Camera-type eye (tissue), 1 donor: ENCODE data around the gene PLEKHA4. TPM values are rescaled to one million over a fixed set of nuclear protein-coding genes. Genes with fewer than 3 reads are reported as not detected.

Source experiments
- total RNA-seq: library from RNA; depleted of rRNA; stranded (reverse); fragments of >200 nt; gene quantifications from one replicate; pipeline ENCODE4 v1.2.3, GENCODE V29; 2014

The PLEKHA4 gene, protein sequence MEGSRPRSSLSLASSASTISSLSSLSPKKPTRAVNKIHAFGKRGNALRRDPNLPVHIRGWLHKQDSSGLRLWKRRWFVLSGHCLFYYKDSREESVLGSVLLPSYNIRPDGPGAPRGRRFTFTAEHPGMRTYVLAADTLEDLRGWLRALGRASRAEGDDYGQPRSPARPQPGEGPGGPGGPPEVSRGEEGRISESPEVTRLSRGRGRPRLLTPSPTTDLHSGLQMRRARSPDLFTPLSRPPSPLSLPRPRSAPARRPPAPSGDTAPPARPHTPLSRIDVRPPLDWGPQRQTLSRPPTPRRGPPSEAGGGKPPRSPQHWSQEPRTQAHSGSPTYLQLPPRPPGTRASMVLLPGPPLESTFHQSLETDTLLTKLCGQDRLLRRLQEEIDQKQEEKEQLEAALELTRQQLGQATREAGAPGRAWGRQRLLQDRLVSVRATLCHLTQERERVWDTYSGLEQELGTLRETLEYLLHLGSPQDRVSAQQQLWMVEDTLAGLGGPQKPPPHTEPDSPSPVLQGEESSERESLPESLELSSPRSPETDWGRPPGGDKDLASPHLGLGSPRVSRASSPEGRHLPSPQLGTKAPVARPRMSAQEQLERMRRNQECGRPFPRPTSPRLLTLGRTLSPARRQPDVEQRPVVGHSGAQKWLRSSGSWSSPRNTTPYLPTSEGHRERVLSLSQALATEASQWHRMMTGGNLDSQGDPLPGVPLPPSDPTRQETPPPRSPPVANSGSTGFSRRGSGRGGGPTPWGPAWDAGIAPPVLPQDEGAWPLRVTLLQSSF
- total RNA-seq: 10.8 TPM

DNA sequence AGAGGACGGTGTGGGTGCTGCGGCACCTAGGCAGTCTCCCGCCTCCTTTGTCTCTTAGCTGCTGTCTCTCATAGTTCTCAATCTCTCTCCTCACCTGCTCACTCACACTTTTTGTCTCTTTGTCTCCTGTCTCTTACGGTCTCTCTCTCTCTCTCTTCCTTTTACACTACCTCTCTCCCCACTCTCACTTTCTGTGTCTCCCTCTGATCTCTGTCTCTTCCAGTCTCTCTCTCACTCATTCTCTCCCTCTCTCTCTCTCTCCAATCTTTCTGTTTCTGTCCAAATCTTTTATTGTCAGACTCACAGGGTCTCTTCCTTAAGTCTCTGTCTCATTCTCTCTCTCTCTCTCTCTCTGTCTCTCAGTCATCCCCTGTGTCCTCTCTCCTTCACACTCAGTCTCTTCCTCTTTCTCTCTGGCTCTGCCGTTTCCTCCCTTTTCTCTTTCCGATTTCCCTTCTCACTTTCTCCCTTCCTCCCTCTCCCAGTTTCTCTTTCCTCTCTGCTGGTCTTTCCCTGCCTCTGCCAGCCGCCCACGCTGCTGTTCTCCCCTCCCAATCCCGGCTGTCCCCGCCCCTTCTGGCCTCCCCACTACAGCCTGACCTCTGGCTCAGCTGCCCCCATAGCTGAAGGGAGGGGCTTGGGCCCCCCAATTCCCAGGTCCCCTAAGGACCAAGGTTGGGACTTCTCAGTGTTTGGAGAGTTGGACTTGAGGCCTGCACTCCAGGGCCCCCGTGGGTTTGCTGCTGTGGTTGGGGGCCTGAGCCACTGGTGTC lies at the start of gene PLEKHA4:
TSS of gene PLEKHA4 (minus strand) at position 504 of the 773 bp plus-strand sequence. CDS start 997 bp downstream, outside the sequence.

DNA sequence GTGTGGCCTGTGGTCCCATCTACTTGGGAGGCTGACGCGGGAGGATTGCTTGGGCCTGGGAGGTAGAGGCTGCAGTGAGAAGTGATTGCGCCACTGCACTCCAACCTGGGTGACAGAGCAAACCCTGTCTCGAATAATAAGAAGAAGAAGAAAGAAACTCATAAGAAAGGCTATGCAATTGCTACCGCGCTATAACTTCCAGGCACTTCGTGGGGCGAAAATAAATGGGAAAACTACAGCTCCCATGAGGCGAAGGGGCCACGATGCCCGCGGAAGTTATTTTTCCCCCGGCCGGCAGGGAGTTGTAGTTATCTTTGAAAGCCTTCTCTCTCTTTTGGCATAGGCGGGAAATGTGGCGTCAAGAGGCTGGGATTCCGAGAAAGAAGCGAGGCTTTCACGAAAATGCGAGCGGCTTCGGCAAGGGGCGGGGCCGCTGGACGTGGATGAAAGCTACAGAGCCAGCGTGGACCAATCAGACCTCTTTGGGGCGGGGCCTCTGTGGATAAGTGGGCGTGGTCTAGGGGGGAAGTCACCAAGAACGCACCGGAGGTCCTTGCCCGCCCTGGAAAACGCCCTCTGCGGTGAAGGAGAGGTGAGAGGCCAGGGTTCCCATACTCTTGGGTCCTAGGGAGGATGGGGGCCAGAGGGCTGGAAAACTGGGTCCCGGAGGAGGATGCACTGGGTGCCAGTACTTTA lies 31.5 kb upstream of the PLEKHA4 start, which contains the start of gene NUCB1:
TSS of gene NUCB1 (plus strand) at position 532 of the 696 bp plus-strand sequence. CDS start 485 bp downstream, outside the sequence.

DNA sequence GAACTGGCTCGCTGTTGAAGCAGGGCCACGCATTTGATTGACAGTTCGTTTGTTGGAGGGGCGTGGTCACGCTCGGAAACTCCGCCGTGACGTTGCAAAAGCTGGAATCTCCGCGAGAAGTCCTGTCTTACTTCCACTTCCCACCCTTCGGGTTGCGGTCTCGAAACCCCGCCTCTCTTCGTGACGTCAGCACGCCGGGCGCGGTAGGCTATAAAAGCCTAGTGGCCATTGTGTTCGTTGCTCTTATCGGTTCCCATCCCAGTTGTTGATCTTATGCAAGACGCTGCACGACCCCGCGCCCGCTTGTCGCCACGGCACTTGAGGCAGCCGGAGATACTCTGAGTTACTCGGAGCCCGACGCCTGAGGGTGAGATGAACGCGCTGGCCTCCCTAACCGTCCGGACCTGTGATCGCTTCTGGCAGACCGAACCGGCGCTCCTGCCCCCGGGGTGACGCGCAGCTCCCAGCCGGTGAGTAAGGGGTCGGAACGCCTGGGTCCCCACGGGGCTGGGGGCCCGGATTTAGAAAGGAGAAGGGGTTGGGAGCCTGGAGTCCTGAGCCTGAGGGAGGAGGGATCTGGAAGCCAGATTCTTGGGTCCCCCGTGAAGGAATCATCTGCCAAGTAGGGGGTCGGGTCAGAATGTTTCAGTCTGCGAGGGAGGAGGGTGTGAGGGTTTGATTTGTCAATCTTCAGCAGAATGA lies 3.9 kb upstream of the PLEKHA4 start, which contains the start of gene PPP1R15A:
TSS of gene PPP1R15A (plus strand) at position 240 of the 702 bp plus-strand sequence. CDS start 813 bp downstream, outside the sequence.

DNA sequence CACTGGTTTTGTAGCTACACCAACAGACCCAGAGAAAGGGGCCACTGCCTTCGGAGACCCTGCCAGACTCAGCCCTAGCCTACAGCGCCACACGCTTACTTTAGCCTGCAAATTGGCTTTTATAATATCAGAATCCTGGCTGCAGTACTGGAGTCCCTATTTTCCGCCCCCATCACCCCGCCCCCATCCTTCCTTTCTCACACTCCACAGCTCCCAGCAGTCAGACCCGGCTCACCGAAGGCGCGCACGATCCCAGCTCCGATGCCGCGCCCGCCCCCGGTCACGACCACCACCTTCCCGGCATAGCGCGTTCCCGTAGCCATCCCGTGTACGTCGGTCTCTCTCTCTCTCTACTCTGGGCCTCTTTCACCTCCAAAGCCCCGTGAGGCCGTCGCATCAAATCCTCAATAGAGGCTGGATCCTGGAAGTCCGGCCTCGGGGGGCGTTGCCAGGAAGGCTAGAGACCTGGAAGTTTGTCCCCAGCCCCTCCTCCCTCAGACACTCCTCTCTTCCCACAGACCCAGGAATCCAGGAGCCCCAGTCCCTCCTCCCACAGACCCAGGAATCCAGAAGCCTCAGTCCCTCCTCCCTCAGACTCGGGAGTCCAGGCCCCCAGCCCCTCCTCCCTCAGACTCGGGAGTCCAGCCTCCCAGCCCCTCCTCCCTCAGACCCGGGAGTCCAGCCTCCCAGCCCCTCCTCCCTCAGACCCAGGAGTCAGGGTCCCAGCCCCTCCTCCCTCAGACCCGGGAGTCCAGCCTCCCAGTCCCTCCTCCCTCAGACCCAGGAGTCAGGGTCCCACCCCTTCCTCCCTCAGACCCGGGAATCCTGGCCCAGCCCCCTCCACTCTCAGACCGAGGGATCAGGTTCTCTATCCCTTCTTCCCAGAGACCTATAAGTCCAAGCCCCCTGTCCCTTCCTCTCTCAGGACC lies 32.1 kb downstream of the PLEKHA4 start, which contains the start of gene HSD17B14:
TSS of gene HSD17B14 (minus strand) at position 403 of the 929 bp plus-strand sequence. CDS start at position 323, 80 bp downstream.

Other genes starting within 250 kb of the PLEKHA4 start
- 1,106 TPM for gene RPL18, start 249.4 kb downstream of the PLEKHA4 start, total RNA-seq
- 12.5 TPM for gene SPHK2, start 249.1 kb downstream of the PLEKHA4 start, total RNA-seq
- gene DBP, start 231.2 kb downstream of the PLEKHA4 start, total RNA-seq: 26.7 TPM
- 6.4 TPM for gene CA11, start 222.4 kb downstream of the PLEKHA4 start, total RNA-seq
- 1.6 TPM for gene NTN5, start 195.6 kb downstream of the PLEKHA4 start, total RNA-seq
- gene FUT2, start 172.6 kb downstream of the PLEKHA4 start, total RNA-seq: 0.44 TPM
- gene MAMSTR, start 148.9 kb downstream of the PLEKHA4 start, total RNA-seq: 4.2 TPM
- 11.4 TPM for gene RASIP1, start 128.0 kb downstream of the PLEKHA4 start, total RNA-seq
- gene IZUMO1, start 121.7 kb downstream of the PLEKHA4 start, total RNA-seq: not detected
- 1.9 TPM for gene FUT1, start 116.0 kb downstream of the PLEKHA4 start, total RNA-seq
- gene FGF21, start 113.1 kb downstream of the PLEKHA4 start, total RNA-seq: not detected
- gene BCAT2, start 57.6 kb downstream of the PLEKHA4 start, total RNA-seq: 27.3 TPM
- gene HSD17B14, start 32.1 kb downstream of the PLEKHA4 start, total RNA-seq: 13.8 TPM
- 42.4 TPM for gene PPP1R15A, start 3.8 kb upstream of the PLEKHA4 start, total RNA-seq
- 0.22 TPM for gene TULP2, start 30.1 kb upstream of the PLEKHA4 start, total RNA-seq
- gene NUCB1, start 31.7 kb upstream of the PLEKHA4 start, total RNA-seq: 153 TPM
- gene DHDH, start 65.1 kb upstream of the PLEKHA4 start, total RNA-seq: not detected
- 24.8 TPM for gene BAX, start 86.3 kb upstream of the PLEKHA4 start, total RNA-seq
- gene FTL, start 96.7 kb upstream of the PLEKHA4 start, total RNA-seq: 1,146 TPM
- 47.8 TPM for gene GYS1, start 124.7 kb upstream of the PLEKHA4 start, total RNA-seq
- 93.5 TPM for gene RUVBL2, start 125.3 kb upstream of the PLEKHA4 start, total RNA-seq
- not detected for gene LHB, start 148.5 kb upstream of the PLEKHA4 start, total RNA-seq
- gene CGB3, start 155.7 kb upstream of the PLEKHA4 start, total RNA-seq: not detected
- not detected for gene CGB2, start 163.3 kb upstream of the PLEKHA4 start, total RNA-seq
- not detected for gene CGB1, start 168.3 kb upstream of the PLEKHA4 start, total RNA-seq
- gene CGB5, start 175.2 kb upstream of the PLEKHA4 start, total RNA-seq: not detected
- not detected for gene CGB8, start 180.5 kb upstream of the PLEKHA4 start, total RNA-seq
- gene CGB7, start 189.1 kb upstream of the PLEKHA4 start, total RNA-seq: not detected
- gene NTF4, start 196.2 kb upstream of the PLEKHA4 start, total RNA-seq: 0.93 TPM
- gene KCNA7, start 204.1 kb upstream of the PLEKHA4 start, total RNA-seq: 0.22 TPM
- gene SNRNP70, start 216.8 kb upstream of the PLEKHA4 start, total RNA-seq: 301 TPM
- gene LIN7B, start 245.8 kb upstream of the PLEKHA4 start, total RNA-seq: 12.2 TPM